Prostate gland (tissue), 2 donors: ENCODE results near the gene CBR1.

Experiments
- CTCF ChIP-seq, 4 experiments: fragments of 200-600 bp in 2 of 4; fragments of 450-650 bp in 2 of 4; sonication (generic) in 2 of 4; IDR thresholded peaks; 1 replicate in 3 of 4; 2 replicates in 1 of 4; pipeline ENCODE4 v1.5.1; 2016 to 2019; ENCODE audit warnings: antibody characterized with exemption in 4 of 4, mild to moderate bottlenecking in 2 of 4, moderate library complexity in 2 of 4
- POLR2A ChIP-seq: fragments of 450-650 bp; IDR thresholded peaks from one replicate; pipeline ENCODE4 v1.6.1; 2016; ENCODE audit warnings: antibody characterized with exemption, mild to moderate bottlenecking

DNA sequence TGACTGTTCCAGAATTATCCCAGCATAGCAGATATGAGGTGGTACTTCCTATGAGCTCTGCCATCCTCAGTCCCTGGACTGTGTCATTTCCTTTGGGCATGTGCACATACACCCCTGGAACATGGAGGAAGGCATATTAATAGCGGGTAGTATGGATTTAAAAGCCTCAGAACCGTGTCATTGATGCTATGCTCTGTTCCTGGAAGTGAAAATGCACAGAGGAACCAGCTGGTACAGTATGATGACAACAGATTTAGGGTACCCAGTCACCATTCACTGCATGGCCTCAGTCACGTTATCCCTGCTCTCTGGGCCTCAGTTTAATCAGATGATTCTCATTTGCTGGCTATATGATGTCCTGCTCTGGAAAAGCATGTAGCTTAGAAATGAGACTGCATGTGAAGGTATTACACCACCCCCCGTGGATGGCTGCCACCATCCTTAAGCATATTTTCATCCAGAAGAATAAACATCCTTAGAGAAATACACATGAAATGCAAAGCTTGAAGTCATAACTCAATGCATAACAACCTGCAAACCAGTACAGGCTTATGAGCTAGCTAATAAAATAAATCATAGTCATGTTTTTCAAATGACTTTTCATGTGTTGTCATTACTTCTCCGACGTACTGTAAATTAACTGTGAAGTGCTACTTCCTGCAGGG lies 47.3 kb upstream of the CBR1 start:
- TF ChIP-seq CTCF (IDR thresholded peaks at IDR 0.05) (no peak), POLR2A (no peak)
